Subcutaneous abdominal adipose tissue (tissue), 5 donors: ENCODE measurements around the gene LHX5.

ENCODE experiments used
- H3K27ac ChIP-seq: one replicate; pipeline ENCODE4 v1.7.0; 2013; ENCODE audit warnings: low read depth, mild to moderate bottlenecking, inconsistent platforms, low read length, moderate library complexity
- H3K27me3 ChIP-seq, 5 donors: one replicate each; pipeline ENCODE4 v1.7.0; 2013; ENCODE audit warnings: low read length in 5 of 5, inconsistent platforms in 1 of 5; ENCODE audit not compliant: control insufficient read depth in 5 of 5, insufficient read depth in 4 of 5
- H3K36me3 ChIP-seq, 5 donors: one replicate each; pipeline ENCODE4 v1.7.0; 2013; ENCODE audit warnings: low read length in 5 of 5; ENCODE audit not compliant: control insufficient read depth in 5 of 5, insufficient read depth in 5 of 5
- H3K4me1 ChIP-seq, 5 donors: one replicate each; pipeline ENCODE4 v1.7.0; 2013; ENCODE audit warnings: low read length in 5 of 5, mild to moderate bottlenecking in 3 of 5, moderate library complexity in 1 of 5; ENCODE audit not compliant: control insufficient read depth in 5 of 5, insufficient read depth in 5 of 5
- H3K4me3 ChIP-seq, 5 donors: one replicate each; pipeline ENCODE4 v1.7.0; 2013; ENCODE audit warnings: low read length in 5 of 5, low read depth in 1 of 5
- H3K9ac ChIP-seq, 5 donors: one replicate each; pipeline ENCODE4 v1.7.0; 2013; ENCODE audit warnings: low read length in 5 of 5, mild to moderate bottlenecking in 4 of 5, moderate library complexity in 3 of 5
- H3K9me3 ChIP-seq, 5 donors: one replicate each; pipeline ENCODE4 v1.7.0; 2013; ENCODE audit warnings: low read length in 5 of 5; ENCODE audit not compliant: control insufficient read depth in 5 of 5
- donor health status: healthy.
- donor health status: healthy.
- donor health status: healthy.
- donor health status: healthy.
- donor health status: healthy.

The LHX5 gene

GRCh38 chr12:113422030-113422885 is 49.4 kb downstream of the LHX5 start, which contains the start of gene SDSL:
Gene SDSL (plus strand): TSS chr12:113422380. CDS start chr12:113427983, 5,603 bp downstream.
- no peaks in the 10 kb centered on the region for H3K9me3 ChIP-seq
- H3K4me1 ChIP-seq = peaks cover 4 to 34% (median 16%) of the 10 kb centered on the region in 5 donors
- no peaks in the 10 kb centered on the region for H3K27me3 ChIP-seq
- peak within 1 kb of the TSS; percentile 12 for H3K27ac ChIP-seq
- peak within 1 kb of the TSS; percentile 60 to 81 (median 73) for H3K9ac ChIP-seq
- H3K4me3 ChIP-seq = peak within 1 kb of the TSS; percentile 64 to 77 (median 70)
- no peaks in the 10 kb centered on the region for H3K36me3 ChIP-seq

DNA sequence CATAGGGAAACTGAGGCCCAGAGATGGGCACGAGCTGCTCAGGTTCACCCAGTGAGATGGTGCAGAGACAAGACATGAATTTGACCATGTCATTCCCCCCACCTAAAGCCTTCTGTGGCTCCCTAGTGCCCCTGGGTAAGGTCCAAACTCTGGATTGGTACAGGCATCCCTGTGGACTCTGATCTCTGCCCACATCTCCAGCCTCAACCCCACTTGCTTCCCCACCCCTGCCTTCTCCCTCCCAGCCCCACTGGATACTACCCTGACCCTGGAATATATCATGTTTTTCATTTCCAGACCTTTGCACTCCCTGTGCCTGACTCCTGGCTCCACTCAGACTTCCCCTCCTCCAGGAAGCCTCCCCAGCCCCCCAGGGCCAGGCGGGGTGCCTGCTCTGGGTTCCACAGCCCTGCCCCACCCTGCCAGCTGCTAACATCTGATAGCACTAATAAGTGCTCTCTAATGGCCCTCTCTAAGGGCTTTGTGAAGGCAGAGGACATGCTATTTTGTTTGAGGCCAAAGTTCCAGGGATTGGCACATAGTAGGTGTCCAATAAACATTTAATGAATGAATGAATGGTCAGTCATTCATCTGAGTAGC is 50.6 kb downstream of the LHX5 start:
- Histone ChIP-seq H3K36me3 (no peaks in the 10 kb centered on the region), H3K27me3 (no peaks in the 10 kb centered on the region), H3K4me1 (peaks cover 4 to 34% (median 16%) of the 10 kb centered on the region in 5 donors), H3K4me3 (no peak overlapping the region), H3K27ac (no peak overlapping the region), H3K9ac (no peak overlapping the region), H3K9me3 (no peaks in the 10 kb centered on the region)

GRCh38 chr12:113418213-113418879 is 53.3 kb downstream of the LHX5 start:
- H3K27ac ChIP-seq = no peak overlapping the region
- no peaks in the 10 kb centered on the region for H3K9me3 ChIP-seq
- no peaks in the 10 kb centered on the region for H3K36me3 ChIP-seq
- H3K27me3 ChIP-seq = no peaks in the 10 kb centered on the region
- H3K4me3 ChIP-seq = no peak overlapping the region
- H3K4me1 ChIP-seq = peaks cover 6 to 34% (median 17%) of the 10 kb centered on the region in 5 donors
- peak overlapping the region in 1 of 5 donors; percentile 50 for H3K9ac ChIP-seq

GRCh38 chr12:113416091-113416754 is 55.4 kb downstream of the LHX5 start:
- Histone ChIP-seq H3K27me3 (no peaks in the 10 kb centered on the region), H3K9ac (no peak overlapping the region), H3K4me3 (no peak overlapping the region), H3K4me1 (peaks cover 0 to 14% (median 3%) of the 10 kb centered on the region in 5 donors), H3K9me3 (no peaks in the 10 kb centered on the region), H3K36me3 (no peaks in the 10 kb centered on the region), H3K27ac (peak overlapping the region; percentile 6)

- peaks cover 0 to 5% (median 0%) of the 10 kb centered on the region in 5 donors for H3K27me3 ChIP-seq
- no peaks in the 10 kb centered on the region for H3K36me3 ChIP-seq
- no peak overlapping the region for H3K4me3 ChIP-seq
- no peaks in the 10 kb centered on the region for H3K9me3 ChIP-seq
- H3K4me1 ChIP-seq = peaks cover 0 to 13% (median 3%) of the 10 kb centered on the region in 5 donors
- H3K9ac ChIP-seq = no peak overlapping the region
- H3K27ac ChIP-seq = no peak overlapping the region
These were observed 57.1 kb downstream of the LHX5 start for GRCh38 chr12:113414519-113415038.

GRCh38 chr12:113413488-113413939 is 58.2 kb downstream of the LHX5 start:
- H3K4me1 ChIP-seq = peaks cover 0 to 10% (median 3%) of the 10 kb centered on the region in 5 donors
- no peak overlapping the region for H3K9ac ChIP-seq
- H3K27me3 ChIP-seq = peaks cover 0 to 5% (median 0%) of the 10 kb centered on the region in 5 donors
- H3K9me3 ChIP-seq = no peaks in the 10 kb centered on the region
- no peak overlapping the region for H3K27ac ChIP-seq
- no peaks in the 10 kb centered on the region for H3K36me3 ChIP-seq
- H3K4me3 ChIP-seq = no peak overlapping the region
